Stromal cell of bone marrow (primary cell): ENCODE measurements around the gene CLK2.
A peak's percentile ranks its signal among the peaks of the same experiment; 100 is the strongest.
"Not testable (repeated sequence)": the region's sequence is repeated elsewhere in the genome, so short reads cannot be mapped to it uniquely, and the experiment has no call there.

Source experiments
- DNase-seq: peaks from one replicate; pipeline ENCODE4 v3.0.0-alpha.2; 2012; ENCODE audit warnings: low read depth

The CLK2 gene

GRCh38 chr1:155296661-155297060 is 23.4 kb upstream of the CLK2 start:
- DNase-seq, result no peak

GRCh38 chr1:155295942-155296267 is 22.6 kb upstream of the CLK2 start:
- DNase-seq, result no peak

GRCh38 chr1:155295183-155295941 is 22.1 kb upstream of the CLK2 start:
- no peak for DNase-seq

GRCh38 chr1:155294520-155295182 is 21.3 kb upstream of the CLK2 start:
- no peak for DNase-seq

GRCh38 chr1:155293086-155293749 is 19.9 kb upstream of the CLK2 start:
- DNase-seq, result no peak

GRCh38 chr1:155291006-155291405 is 17.7 kb upstream of the CLK2 start:
- not testable (repeated sequence) for DNase-seq

GRCh38 chr1:155287987-155288543 is 14.8 kb upstream of the CLK2 start:
- no peak for DNase-seq

GRCh38 chr1:155286544-155286943 is 13.2 kb upstream of the CLK2 start:
- no peak for DNase-seq

GRCh38 chr1:155285631-155286044 is 12.3 kb upstream of the CLK2 start:
- DNase-seq, result no peak

GRCh38 chr1:155285063-155285462 is 11.8 kb upstream of the CLK2 start:
- DNase-seq, result no peak

GRCh38 chr1:155284476-155284875 is 11.2 kb upstream of the CLK2 start:
- no peak for DNase-seq

GRCh38 chr1:155282488-155283091 is 9.3 kb upstream of the CLK2 start:
- DNase-seq, result no peak

- no peak for DNase-seq
Observed at GRCh38 chr1:155279268-155279667, 6.0 kb upstream of the CLK2 start.

GRCh38 chr1:155278689-155279160 is 5.4 kb upstream of the CLK2 start:
- DNase-seq, result no peak

- DNase-seq, result no peak
Observed at GRCh38 chr1:155277902-155278688, 4.8 kb upstream of the CLK2 start.

GRCh38 chr1:155277070-155277901 is 4.0 kb upstream of the CLK2 start, which contains the start of gene HCN3:
TSS of gene HCN3 (plus strand) at chr1:155277463. CDS start at chr1:155277591, 128 bp downstream.
- DNase-seq, result peak; percentile 93

GRCh38 chr1:155272466-155273342 is 600 bp downstream of the CLK2 start:
- DNase-seq, result peak; percentile 41

- DNase-seq, result no peak
Observed at GRCh38 chr1:155269381-155269780, 3.9 kb downstream of the CLK2 start.

GRCh38 chr1:155268630-155269029 is 4.7 kb downstream of the CLK2 start:
- DNase-seq, result no peak

- DNase-seq, result no peak
Observed at GRCh38 chr1:155267373-155267772, 5.9 kb downstream of the CLK2 start.
